ENCODE results near the gene SRXN1.

SRXN1 gene

GRCh38 chr20:675033-675452, 22.0 kb upstream of the SRXN1 start:
- no peak for DNase-seq

GRCh38 chr20:673603-674001, 20.6 kb upstream of the SRXN1 start:
- DNase-seq: no peak

- DNase-seq: no peak
Measured at GRCh38 chr20:672963-673602, 20.1 kb upstream of the SRXN1 start.

- DNase-seq: no peak
Measured at GRCh38 chr20:671252-672030, 18.4 kb upstream of the SRXN1 start.

- no peak for DNase-seq
Measured at GRCh38 chr20:669573-669972, 16.6 kb upstream of the SRXN1 start.

GRCh38 chr20:668638-669037, 15.6 kb upstream of the SRXN1 start:
- no peak for DNase-seq

- no peak for DNase-seq
Measured at GRCh38 chr20:668050-668449, 15.1 kb upstream of the SRXN1 start.

GRCh38 chr20:667351-668034, 14.5 kb upstream of the SRXN1 start:
- no peak for DNase-seq

GRCh38 chr20:666877-667276, 13.9 kb upstream of the SRXN1 start:
- no peak for DNase-seq

- no peak for DNase-seq
Measured at GRCh38 chr20:665276-665675, 12.3 kb upstream of the SRXN1 start.

- DNase-seq: no peak
Measured at GRCh38 chr20:664576-664975, 11.6 kb upstream of the SRXN1 start.

- no peak for DNase-seq
Measured at GRCh38 chr20:664151-664550, 11.2 kb upstream of the SRXN1 start.

GRCh38 chr20:663315-664090, 10.5 kb upstream of the SRXN1 start:
- DNase-seq: no peak

- no peak for DNase-seq
Measured at GRCh38 chr20:662277-663192, 9.5 kb upstream of the SRXN1 start.

- DNase-seq: no peak
Measured at GRCh38 chr20:661474-662270, 8.7 kb upstream of the SRXN1 start.

GRCh38 chr20:658731-659291, 5.8 kb upstream of the SRXN1 start:
- no peak for DNase-seq

- no peak for DNase-seq
Measured at GRCh38 chr20:658202-658601, 5.2 kb upstream of the SRXN1 start.

GRCh38 chr20:655726-656624, 3.0 kb upstream of the SRXN1 start:
- no peak for DNase-seq

- no peak for DNase-seq
Measured at GRCh38 chr20:654417-654750, 1.4 kb upstream of the SRXN1 start.

All from amniotic stem cell (primary cell).